IPS-NIHi11 (cell line): Measurements from ENCODE around the gene SV2A.
"Not testable (repeated sequence)": the region's sequence is repeated elsewhere in the genome, so short reads cannot be mapped to it uniquely, and the experiment has no call there.

Source experiments
- DNase-seq: peaks from one replicate; pipeline ENCODE4 v3.0.0; 2012; ENCODE audit warnings: mixed read lengths, low spot score

SV2A gene

DNA sequence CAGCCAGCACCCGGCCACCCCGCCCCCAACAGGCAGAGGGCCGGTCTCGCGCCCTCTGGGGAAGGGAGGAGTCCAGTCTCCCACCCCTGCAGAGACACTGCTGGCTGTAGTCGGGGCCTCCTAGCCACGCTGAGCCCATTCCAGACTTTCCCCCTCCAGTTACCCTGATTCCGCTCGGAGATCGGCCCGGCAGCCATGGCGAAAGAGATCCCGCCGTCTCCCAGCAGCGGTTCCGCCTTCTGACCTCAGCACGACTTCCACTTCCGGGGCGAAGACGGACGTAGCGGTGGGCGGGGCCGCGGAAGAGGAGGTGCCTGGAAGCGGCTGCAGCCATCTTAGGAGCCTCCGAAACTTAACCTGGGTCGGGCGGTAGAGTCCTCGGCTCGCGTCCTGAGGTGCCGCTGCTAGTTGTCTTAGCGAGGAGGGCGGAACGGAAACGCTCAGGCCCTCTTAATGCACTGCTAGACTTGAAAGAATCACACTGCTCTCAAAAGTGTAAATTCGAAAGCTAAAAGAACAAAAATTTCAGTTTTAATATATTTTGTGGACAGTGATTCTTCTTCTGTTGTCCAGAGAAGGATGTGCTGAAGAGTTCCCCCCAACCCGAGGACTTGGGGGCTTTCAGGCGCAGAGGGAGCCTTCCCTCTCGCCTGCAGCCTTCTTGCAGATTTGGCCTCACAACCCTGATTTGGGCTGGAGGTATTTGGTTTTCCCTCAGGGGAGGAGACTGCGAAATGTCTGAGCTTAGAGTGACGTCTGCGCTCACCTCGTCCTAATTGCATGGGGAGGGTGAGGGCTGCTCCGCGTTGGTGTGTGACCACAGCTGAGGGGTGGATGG is 10.1 kb upstream of the SV2A start, which contains the start of gene SF3B4:
TSS of gene SF3B4 (minus strand) at position 241 of the 838 bp plus-strand sequence. CDS start at position 197, 44 bp downstream.
- DNase-seq: peak; percentile 90

DNA sequence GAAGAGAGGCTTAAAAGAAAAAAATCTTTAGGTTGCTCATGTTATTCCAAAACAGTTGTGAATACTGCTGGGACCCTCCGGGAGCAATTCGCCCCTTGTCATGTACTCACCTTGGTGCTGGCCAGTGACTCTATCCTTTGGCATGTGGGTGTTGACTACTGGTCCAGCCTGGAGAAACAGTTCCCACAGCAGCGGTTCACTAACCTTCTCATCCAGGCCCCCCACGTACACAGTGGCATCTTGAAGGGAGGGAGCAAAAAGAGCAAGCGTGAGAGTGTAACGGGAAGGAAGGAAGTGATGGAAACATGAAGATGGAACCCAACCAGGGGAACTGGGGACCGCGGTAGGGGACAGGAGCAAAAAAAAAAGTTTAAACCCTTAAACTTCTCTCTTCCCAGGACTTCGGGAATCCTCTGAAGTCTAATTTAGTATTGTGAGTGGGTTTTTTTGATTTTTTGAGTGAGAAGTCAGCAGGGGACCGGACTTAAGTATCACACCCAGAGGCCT is 9.5 kb upstream of the SV2A start:
- DNase-seq: no peak

DNA sequence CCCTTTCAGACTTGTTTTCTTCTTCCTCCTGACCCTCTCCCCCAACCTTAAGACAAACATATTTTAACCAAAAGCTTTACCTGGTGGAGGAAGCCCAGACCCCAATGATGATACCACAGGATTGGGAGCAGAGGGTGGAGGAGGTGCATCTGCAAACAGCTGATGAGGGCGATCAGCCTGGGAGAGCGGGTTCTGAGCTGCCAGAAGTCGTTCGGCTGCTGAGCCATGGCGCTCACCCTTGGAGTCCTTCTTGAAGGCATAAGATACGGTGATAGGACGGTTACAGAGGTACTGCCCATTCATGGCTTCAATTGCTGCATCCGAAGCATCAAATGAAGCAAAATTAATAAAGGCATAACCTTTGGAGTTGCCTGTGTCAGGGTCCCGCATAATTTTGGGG is 8.7 kb upstream of the SV2A start:
- no peak for DNase-seq

DNA sequence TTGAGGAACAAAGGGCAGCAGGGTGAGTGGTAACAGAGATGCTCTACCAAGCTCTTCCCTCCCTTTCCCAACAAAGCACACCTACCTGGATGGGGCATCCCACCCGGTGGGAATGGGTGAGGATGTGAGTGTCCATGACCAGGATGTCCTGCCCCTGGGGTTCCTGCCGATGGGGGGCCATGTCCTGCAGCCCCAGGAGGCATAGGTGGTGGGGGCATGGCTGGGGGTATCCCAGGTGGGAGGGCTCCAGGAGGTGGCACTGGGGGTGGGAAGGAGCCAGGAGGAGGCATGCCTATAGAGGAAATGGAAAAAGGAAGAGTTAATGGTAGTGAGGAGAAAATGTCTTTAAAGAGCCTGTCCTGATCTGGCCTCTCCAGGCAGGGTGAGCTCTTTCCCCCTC is 8.1 kb upstream of the SV2A start:
- no peak for DNase-seq

DNA sequence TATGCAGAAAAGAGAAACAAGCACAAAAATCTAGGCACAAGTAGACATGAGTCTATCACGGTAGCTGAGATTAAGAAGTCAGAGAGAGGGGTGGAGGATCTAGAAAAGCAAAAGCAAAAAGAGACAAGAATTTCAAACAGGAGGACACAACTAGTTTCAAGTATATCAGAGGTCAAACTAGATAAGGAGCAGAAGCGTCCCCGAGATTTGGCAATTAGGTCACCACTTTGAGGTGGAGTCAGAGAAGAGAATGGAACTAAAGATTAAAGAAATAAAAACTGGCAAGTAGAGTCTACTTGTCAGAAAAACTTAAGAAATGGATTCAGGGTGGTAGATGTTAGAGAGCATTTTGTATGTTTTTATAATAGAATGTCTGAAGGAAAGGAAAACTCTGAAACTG is 7.7 kb upstream of the SV2A start:
- DNase-seq: no peak

DNA sequence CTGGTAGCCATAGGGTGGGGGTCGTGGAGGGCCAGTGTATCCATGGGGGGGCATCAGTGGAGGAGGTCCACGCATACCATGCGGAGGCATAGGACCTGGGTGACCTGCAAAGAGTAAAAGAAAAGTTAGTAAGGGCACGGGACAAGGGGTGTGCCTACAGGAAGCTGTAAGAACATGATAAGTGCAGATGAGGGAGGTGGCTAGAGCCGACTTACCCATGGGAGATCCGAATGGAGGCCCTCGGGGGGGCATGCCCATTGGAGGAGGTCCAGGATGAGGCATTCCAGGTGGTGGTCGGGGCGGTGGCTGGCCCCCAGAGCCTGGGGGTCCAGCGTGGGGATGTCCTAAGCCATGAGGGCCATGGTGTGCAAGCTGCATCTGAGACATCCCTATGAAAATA is 6.0 kb upstream of the SV2A start:
- DNase-seq: no peak

DNA sequence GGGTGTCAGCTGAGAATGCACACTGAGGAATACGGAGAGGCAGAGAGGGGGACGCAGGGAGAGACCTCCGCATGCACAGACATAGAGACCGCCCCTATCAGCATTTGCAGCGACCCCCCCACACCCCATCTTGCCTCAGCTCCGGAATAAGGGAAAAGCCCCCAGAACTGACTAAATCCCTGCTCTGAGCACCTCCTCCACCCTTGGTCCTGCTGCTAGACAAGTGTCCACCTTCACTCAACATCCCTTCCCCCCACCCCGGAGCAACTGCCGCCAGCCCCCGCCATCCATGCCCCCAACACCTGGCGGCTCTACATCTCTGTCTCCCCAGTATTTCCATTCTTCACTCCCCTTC is 769 bp downstream of the SV2A start:
- DNase-seq: no peak

DNA sequence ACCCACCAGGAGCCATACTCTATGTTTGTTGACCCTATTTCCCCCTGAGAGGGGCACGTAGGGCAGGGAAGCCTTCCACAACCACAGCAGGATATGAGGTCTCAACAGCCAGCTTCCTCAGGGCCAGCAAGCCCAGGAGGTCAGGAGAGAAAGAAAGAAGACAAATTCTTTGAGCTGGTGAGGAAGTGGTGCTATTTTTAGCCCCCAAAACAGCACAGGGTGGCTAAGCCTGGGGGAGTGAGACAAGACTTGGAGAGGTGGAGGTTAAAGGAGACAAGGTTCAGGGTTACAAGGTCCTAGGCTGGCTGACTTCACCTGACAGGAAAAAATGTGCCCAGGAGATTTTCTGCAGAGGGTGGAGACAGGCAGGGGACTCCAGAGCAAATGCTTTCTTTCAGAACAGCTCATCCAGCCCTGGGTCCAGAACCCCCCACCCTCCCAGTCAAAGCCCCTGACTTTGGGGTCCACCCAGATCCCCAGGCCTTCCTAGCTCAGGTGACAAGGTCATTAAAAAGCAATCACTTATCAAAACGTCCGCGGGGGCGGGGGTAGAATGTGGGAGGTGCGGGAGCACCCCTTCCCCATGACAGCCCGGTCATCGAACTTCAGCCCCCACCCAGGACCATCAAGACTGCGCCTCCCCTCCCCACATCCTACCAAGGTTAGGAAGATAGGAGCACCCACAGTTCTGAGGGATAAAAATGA is 1.3 kb downstream of the SV2A start:
- DNase-seq: no peak

DNA sequence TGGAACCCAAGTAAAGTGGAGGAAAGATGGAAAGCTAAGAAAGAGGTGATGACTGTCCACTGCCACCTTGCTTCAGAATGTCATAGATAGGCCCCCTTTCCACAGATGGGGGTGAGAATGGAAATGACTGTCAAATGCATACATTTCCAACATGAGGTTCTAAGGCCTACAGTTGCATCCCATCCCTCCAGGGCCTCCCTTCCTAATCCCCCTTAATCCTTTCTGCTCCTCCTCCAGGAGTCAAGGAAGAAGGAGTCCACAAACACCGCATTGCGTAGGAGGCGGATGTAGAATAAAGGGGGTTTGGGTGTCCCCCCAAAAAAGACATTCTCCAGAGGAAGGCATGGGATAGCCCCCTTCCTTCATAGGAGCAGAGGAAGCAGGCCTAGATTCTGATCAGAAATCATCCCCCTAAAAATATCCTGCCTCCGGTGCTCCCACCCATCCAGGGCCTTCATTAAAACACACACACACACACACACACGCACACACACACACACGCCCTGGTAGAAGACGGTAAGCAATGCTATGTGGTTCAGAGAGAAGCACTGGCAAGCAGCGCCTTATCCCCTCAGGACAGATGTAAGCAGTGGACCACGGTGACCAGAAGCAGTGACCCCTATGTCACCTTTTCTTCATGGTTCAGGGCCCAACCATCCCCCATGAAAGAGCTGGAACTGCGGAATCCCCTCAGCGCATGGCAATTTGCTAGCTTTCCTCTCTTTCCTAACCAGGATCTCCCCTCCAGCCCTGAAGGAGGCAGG is 2.0 kb downstream of the SV2A start:
- no peak for DNase-seq

DNA sequence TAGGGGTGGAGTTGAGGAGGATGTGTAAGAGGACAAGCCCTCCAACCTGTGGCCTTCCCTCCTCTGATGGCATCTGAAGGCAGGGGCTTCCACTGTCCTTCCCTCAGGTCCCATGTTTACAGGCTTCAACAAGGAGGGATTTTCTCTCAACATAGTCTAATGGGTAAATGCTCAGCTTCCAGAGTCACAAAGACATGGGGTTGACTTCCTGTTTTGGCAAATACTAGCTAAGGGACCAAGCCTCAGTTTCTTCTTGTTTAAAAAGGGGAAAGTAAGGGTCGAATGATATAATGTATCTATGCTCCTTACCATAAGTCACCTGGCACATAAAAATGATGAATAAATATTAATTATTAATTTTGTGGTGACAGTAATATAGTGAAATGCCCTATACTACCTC is 3.1 kb downstream of the SV2A start:
- no peak for DNase-seq

DNA sequence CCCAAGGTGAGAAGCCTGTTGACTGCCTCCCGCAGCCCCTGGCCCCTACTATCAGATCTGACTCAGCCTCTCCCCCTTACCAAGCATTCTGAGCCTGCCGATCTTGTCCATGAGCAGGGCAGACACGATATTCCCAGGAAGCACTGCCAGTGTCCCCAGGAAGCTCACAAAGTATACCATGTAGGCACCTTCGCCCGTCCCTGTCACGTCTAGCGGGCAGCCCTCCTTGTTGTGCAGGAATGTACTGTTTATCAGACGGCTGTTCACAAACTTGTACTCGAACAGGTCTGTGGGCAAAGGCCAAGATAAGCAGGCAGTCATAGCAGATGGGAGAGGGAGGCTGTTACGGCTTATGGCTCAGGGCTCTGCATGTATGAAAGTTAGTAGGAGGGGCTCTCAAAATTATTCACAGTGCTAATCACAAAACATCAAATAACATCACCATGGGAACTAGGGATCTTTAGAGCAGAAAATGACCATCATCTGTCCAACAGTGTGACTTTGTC is 11.0 kb downstream of the SV2A start:
- DNase-seq: no peak

DNA sequence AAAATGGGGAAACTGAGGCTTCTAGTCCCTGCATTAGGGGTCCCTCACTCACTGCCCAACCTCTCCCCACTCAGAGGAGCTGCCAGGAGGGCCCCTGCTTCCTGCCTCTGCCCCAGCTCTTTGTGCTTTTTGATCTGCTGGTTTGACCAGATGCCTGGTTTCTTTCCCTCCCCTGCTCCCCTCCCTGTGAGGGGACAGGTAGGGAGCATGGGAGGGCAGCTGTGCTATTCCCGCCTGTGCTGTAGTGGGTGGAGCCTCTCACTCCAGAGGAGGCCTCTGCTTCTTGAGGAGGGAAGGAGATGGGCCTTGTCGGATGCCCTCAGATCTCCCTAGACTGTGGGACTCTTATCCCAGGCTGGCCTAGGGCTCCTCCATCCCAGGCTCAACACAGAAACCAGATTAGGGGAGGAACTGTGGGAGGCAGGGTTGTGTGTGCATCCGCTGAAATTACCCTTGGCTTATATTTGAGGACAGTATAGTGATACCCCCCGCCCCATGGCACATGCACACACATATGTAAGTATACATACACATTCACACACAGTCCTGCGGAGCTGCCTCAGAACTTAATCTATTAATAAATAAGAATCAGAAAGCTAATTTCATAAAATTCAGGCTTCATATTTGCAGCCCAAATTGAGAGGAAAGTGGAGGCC is 13.7 kb downstream of the SV2A start:
- DNase-seq: peak; percentile 51

DNA sequence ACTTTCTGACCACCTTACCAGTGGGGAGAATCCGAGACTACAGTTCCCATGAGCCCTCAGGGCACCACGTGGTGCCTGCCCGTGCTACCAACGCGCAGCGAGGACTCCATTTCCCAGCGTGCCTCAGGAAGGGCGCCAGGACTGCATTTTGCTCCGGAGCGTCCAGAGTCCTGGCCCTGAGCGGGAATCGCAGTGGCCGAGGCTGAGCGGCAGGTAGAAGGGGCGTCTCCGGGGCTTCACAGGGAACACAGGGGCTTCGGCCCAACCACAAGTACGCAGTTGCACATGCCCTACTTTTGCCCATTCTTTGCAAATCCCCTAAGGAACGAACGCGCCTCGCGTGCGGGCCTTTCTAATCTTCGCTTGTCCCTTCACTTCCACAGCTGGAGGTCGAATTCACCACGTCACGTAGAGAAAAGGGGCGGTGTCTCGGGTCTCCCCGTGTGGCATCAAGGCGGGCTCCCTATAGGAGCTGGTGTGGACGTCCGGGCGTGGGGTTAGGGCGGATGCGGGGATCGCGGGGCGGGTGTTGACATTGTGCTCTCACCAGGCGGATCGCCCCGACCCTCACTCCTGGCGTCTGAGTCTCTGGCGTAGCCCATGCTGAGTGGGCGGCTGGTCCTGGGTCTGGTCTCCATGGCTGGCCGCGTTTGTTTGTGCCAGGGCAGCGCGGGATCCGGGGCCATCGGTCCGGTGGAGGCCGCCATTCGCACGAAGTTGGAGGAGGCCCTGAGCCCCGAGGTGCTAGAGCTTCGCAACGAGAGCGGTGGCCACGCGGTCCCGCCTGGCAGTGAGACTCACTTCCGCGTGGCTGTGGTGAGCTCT is 18.0 kb downstream of the SV2A start, which contains the start of gene BOLA1:
TSS of gene BOLA1 (plus strand) at position 109 of the 825 bp plus-strand sequence. CDS start at position 601, 492 bp downstream.
- peak; percentile 96 for DNase-seq

DNA sequence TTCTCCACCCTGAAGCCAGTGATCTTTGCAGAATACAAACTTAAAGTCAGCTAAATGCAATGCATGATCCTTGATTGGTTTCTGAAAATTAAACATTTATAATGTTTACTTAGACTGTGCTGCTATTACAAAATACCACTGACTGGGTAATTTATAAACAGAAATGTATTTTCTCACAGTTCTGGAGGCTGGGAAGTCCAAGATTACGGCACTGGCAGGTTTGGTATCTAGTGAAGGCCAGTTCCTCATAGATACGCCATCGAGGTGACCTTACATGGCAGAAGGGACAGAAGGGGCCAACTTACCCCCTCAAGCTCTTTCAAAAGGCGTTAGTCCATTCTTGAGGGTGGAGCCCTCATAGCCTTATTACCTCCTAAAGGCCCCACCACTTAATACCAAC is 21.1 kb downstream of the SV2A start:
- no peak for DNase-seq

DNA sequence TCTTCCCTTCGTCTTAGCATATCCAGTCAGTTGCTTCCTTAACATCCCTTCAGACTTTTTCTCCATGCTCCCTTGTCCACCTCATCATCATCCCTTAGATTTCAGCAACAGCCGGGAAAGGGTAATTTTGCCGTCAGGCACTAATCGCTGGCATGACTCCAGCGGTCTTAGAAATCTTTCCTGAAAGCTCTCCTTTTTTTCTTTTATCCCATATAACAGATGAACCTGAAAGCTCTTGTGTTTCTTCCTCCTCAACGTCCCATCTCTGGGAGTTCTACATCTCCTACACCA is 28.7 kb downstream of the SV2A start:
- DNase-seq: no peak

DNA sequence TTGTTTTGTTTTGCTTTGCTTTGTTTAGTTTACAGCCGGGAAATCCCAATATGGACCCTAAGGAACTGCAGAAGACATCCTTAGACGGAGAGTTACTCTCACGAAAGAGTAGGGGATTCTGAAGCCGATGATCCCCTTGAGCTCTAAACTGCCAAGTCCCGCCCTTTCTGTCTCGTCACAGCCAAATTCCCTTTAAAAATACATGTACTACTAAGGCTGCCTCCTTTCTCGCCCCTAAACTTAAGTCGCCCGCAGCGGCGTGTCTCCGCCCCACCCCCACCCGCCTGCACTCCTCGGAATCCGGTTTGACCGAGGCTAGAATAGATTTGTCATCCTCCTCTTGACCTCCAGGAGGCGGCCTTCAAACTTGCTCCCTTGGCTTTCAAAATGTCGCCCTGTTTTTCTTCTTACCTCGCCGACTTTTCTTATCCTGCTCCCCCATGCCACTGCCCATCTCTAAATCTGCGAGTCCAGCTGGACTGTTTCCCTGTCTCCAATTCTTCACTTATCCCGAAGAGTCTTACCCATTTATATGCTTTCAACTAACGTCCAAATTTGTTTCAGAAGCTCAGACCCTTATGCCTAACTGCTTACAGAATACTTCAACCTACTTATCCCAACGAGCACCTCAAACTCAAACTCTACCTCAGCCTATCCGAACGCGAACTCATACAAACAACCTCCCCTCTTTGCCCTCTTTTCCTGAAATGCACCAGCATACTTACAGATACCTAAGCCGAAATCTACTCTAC is 29.2 kb downstream of the SV2A start:
- DNase-seq: peak; percentile 63

DNA sequence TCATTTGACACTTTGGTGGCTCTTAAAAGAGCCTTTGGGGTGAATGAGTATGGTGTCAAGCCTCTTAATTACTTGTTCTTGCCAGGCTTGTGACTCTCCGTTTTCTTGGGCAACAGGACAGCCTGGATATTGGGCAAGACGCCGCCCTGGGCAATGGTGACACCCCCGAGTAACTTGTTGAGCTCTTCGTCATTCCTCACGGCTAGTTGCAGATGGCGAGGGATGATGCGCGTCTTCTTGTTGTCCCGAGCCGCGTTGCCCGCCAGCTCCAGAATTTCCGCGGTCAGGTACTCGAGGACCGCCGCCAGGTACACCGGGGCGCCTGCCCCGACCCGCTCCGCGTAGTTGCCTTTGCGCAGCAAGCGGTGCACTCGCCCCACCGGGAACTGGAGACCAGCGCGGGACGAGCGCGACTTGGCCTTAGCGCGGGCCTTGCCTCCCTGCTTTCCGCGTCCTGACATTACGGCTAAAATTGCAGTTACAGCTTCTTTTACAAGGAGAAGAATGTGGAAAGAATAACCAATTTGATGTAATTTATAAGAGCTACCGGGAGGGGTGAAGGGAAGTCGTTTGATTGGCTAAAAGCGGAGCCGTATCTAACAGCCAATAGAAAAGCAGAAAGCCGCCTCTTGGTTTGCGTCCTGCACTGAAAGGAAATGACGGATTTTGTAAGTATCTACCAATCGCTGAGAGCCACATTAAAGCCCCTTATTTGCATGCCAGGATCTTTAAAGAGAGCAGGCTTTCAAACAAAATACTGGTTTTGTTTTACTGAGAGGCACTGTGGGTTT is 30.0 kb downstream of the SV2A start:
- DNase-seq: peak; percentile 72

DNA sequence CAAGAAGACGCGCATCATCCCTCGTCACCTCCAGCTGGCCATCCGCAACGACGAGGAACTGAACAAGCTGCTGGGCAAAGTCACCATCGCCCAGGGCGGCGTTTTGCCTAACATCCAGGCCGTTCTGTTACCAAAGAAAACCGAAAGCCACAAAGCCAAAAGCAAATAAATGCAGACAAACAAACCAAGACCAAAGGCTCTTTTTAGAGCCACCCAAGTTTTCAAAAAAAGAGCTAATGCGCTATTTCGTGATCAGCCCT is 30.5 kb downstream of the SV2A start:
- not testable (repeated sequence) for DNase-seq

DNA sequence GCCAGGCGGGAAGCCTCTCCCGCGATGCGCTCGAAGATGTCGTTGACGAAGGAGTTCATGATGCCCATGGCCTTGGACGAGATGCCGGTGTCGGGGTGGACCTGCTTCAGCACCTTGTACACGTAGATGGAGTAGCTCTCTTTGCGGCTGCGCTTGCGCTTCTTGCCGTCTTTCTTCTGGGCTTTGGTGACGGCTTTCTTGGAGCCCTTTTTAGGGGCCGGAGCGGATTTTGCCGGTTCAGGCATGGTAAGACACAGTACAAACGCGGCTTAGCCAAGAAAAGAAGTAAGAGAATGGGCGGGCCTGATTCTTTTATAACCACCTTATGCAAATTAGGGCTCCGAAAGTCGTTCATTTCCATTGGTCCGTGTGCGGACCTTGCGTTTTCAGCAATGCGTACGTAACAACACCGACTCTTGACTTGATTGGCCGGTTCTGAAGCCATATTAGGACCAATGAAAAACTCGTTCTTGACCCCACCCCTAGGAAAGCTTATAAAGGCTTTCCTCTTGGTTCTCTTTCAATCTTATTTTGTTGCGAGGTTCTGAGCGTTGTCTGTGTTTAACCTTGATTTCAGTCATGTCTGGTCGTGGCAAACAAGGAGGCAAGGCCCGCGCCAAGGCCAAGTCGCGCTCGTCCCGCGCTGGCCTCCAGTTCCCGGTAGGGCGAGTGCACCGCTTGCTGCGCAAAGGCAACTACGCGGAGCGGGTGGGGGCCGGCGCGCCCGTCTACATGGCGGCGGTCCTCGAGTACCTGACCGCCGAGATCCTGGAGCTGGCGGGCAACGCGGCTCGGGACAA is 31.0 kb downstream of the SV2A start:
- peak; percentile 81 for DNase-seq
